Natural killer cell (primary cell): ENCODE measurements around the gene FLYWCH2. TPM values are rescaled to one million over a fixed set of nuclear protein-coding genes. Genes with fewer than 3 reads are reported as not detected.

Source experiments
- ATAC-seq, 3 donors: fragments of 150-1000 bp in 2 of 3; fragments of 200-7000 bp in 1 of 3; cut with Tn5 transposase; 1 replicate in 1 of 3; 2 replicates in 2 of 3; pipeline ENCODE4 v1.10.0; 2021; ENCODE audit warnings: mild to moderate bottlenecking in 2 of 3, moderate library complexity in 2 of 3
- DNase-seq, 2 donors: peaks; one replicate each; pipeline versions ENCODE4 v3.0.0 to v3.0.0-alpha.2; 2013 to 2021; ENCODE audit warnings: mixed read lengths in 1 of 2
- H3K27ac ChIP-seq: one replicate; pipeline ENCODE4 v1.5.1; 2013; ENCODE audit warnings: mild to moderate bottlenecking, low read length
- H3K27me3 ChIP-seq: one replicate; pipeline ENCODE4 v1.6.1; 2013; ENCODE audit warnings: low read length; ENCODE audit not compliant: control insufficient read depth, insufficient read depth
- H3K36me3 ChIP-seq: one replicate; pipeline ENCODE4 v1.6.1; 2013; ENCODE audit warnings: low read length; ENCODE audit not compliant: control insufficient read depth, insufficient read depth
- H3K4me1 ChIP-seq: one replicate; pipeline ENCODE4 v1.6.1; 2013; ENCODE audit warnings: low read length; ENCODE audit not compliant: control insufficient read depth, insufficient read depth
- H3K4me3 ChIP-seq: one replicate; pipeline ENCODE4 v1.5.1; 2013; ENCODE audit warnings: low read length
- H3K9me3 ChIP-seq: one replicate; pipeline ENCODE4 v1.6.1; 2013; ENCODE audit warnings: low read length; ENCODE audit not compliant: control insufficient read depth, insufficient read depth
- H3K27ac Mint-ChIP-seq, 2 donors: one replicate each; pipeline ENCODE4 v1.8.0; 2022; ENCODE audit warnings: mild to moderate bottlenecking in 2 of 2, mixed read lengths in 2 of 2, moderate library complexity in 1 of 2
- H3K27me3 Mint-ChIP-seq, 2 donors: one replicate each; pipeline ENCODE4 v1.8.0; 2022; ENCODE audit warnings: low read depth in 2 of 2, mixed read lengths in 2 of 2
- H3K36me3 Mint-ChIP-seq: one replicate; pipeline ENCODE4 v1.8.0; 2022; ENCODE audit warnings: mixed read lengths
- H3K4me1 Mint-ChIP-seq, 2 donors: one replicate each; pipeline ENCODE4 v1.8.0; 2022; ENCODE audit warnings: mixed read lengths in 2 of 2
- H3K4me3 Mint-ChIP-seq: one replicate; pipeline ENCODE4 v1.8.0; 2022; ENCODE audit warnings: mild to moderate bottlenecking, moderate library complexity, mixed read lengths
- H3K9me3 Mint-ChIP-seq, 2 donors: one replicate each; pipeline ENCODE4 v1.8.0; 2022; ENCODE audit warnings: mixed read lengths in 2 of 2
- WGBS: methylation state at CpG from one replicate; pipeline ENCODE4 v1.1.7; 2013; ENCODE audit warnings: missing lambda C conversion rate; ENCODE audit not compliant: insufficient coverage; 5-methylcytosine and 5-hydroxymethylcytosine counted together
- intact Hi-C: fragments of 100-400 bp; cut with micrococcal nuclease; formaldehyde crosslinking; loops from one replicate; pipeline ENCODE4 v1.14.2; 2022
- total RNA-seq, 4 donors: library from RNA; stranded (reverse); fragments of 120-200 nt in 1 of 4; gene quantifications; one replicate each; pipeline versions ENCODE4 v1.2.3 to v1.2.4, GENCODE V29; 2013 to 2022
- TF ChIP-seq, protein P1 (sequence below): fragments of 200-600 bp; IDR thresholded peaks from one replicate; pipeline ENCODE4 v1.8.0; 2022; ENCODE audit warnings: antibody characterized with exemption

The FLYWCH2 gene
- total RNA-seq, 3 donors from 2014 or later (not counting 1 experiment from before 2014, with no cell fraction given) = 12.0 to 12.7 (median 12.6) TPM

- DNase-seq = no peak
- Mint-ChIP-seq H3K4me3 (no peak overlapping the region), H3K9me3 (no peaks in the 10 kb centered on the region), H3K27me3 (peaks cover 0 to 19% of the 10 kb centered on the region in 2 donors), H3K4me1 (peaks cover 6 to 15% of the 10 kb centered on the region in 2 donors), H3K27ac (no peak overlapping the region), H3K36me3 (no peaks in the 10 kb centered on the region)
- Histone ChIP-seq H3K27me3 (peaks cover 3% of the 10 kb centered on the region), H3K9me3 (no peaks in the 10 kb centered on the region), H3K4me3 (no peak overlapping the region), H3K4me1 (peaks cover 31% of the 10 kb centered on the region), H3K27ac (no peak overlapping the region), H3K36me3 (no peaks in the 10 kb centered on the region)
- 73% methylated on average over 8 of the region's 8 CpGs for WGBS
- TF ChIP-seq, protein P1, sequence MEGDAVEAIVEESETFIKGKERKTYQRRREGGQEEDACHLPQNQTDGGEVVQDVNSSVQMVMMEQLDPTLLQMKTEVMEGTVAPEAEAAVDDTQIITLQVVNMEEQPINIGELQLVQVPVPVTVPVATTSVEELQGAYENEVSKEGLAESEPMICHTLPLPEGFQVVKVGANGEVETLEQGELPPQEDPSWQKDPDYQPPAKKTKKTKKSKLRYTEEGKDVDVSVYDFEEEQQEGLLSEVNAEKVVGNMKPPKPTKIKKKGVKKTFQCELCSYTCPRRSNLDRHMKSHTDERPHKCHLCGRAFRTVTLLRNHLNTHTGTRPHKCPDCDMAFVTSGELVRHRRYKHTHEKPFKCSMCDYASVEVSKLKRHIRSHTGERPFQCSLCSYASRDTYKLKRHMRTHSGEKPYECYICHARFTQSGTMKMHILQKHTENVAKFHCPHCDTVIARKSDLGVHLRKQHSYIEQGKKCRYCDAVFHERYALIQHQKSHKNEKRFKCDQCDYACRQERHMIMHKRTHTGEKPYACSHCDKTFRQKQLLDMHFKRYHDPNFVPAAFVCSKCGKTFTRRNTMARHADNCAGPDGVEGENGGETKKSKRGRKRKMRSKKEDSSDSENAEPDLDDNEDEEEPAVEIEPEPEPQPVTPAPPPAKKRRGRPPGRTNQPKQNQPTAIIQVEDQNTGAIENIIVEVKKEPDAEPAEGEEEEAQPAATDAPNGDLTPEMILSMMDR = no peak
- no peak for ATAC-seq
- intact Hi-C loops = no loop called here
These were observed 22.0 kb upstream of the FLYWCH2 start for GRCh38 chr16:2860826-2861567.

DNA sequence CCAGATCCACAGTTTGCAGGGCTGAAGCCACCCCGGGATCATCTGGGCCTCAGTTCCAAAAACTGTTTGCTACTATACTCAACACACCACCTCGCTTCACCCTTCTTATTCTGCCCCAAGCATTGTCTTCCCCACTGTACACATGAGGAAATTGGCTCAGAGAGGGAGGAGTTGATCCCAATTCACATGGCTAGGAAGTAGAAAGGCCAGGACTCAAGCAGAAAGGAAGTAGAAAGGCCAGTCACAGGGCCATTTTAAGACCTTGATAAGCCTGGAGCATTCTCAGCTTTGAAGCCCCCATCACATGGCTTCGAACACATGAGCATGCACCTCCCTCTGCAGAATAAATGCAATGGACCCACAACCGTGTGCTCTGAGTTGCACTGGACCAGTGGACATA is 17.4 kb upstream of the FLYWCH2 start:
- Histone ChIP-seq H3K27ac (no peak overlapping the region), H3K36me3 (no peaks in the 10 kb centered on the region), H3K9me3 (no peaks in the 10 kb centered on the region), H3K4me1 (peaks cover 14% of the 10 kb centered on the region), H3K27me3 (no peaks in the 10 kb centered on the region), H3K4me3 (no peak overlapping the region)
- intact Hi-C loops = loop anchor here (5.0 kb wide), 1 partner anchor 47 kb away; the partner anchor contains the start of gene FLYWCH1
- TF ChIP-seq, protein P1 = no peak
- Mint-ChIP-seq H3K4me3 (no peak overlapping the region), H3K27me3 (peaks cover 0 to 5% of the 10 kb centered on the region in 2 donors), H3K27ac (no peak overlapping the region), H3K4me1 (peaks cover 9 to 12% of the 10 kb centered on the region in 2 donors), H3K36me3 (no peaks in the 10 kb centered on the region), H3K9me3 (no peaks in the 10 kb centered on the region)
- no peak for DNase-seq
- no peak for ATAC-seq
- WGBS = 93% methylated on average over 3 of the region's 4 CpGs

DNA sequence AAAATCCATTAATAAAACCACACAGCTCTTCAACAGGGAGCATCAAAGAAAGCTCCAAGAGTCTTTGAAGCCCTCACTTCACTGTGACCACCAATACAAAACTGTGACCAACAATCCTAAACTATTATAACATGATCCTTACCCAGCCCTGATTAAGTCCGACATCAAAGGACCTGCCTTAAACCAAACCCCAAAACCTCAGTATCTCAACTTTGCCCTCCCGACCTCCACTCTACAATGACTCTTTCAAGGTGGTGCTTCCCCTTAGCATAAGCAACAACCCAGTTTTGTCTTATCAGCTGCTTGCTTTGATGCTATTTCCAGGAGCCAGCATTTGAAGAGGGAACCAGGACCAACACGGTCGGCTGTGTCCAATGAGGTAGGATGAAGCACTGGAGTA is 16.6 kb upstream of the FLYWCH2 start:
- WGBS = 81% methylated on average over 4 of the region's 4 CpGs
- intact Hi-C loops = loop anchor here (5.0 kb wide), 1 partner anchor 46 kb away; the partner anchor contains the start of gene FLYWCH1
- H3K36me3 Mint-ChIP-seq = no peaks in the 10 kb centered on the region
- DNase-seq = peak in 1 of 2 donors; percentile 46
- TF ChIP-seq, protein P1 = no peak
- no peaks in the 10 kb centered on the region for H3K27me3 ChIP-seq
- H3K9me3 ChIP-seq = no peaks in the 10 kb centered on the region
- peak overlapping the region in 1 of 2 donors; percentile 41 for H3K27ac Mint-ChIP-seq
- ATAC-seq = no peak
- peaks cover 9 to 12% of the 10 kb centered on the region in 2 donors for H3K4me1 Mint-ChIP-seq
- H3K27ac ChIP-seq = no peak overlapping the region
- no peak overlapping the region for H3K4me3 ChIP-seq
- H3K4me3 Mint-ChIP-seq = peak overlapping the region; percentile 28
- H3K27me3 Mint-ChIP-seq = peaks cover 0 to 2% of the 10 kb centered on the region in 2 donors
- peaks cover 14% of the 10 kb centered on the region for H3K4me1 ChIP-seq
- H3K36me3 ChIP-seq = no peaks in the 10 kb centered on the region
- H3K9me3 Mint-ChIP-seq = no peaks in the 10 kb centered on the region
